ENCODE measurements around the gene TDRD9. TPM values are rescaled to one million over a fixed set of nuclear protein-coding genes. Genes with fewer than 3 reads are reported as not detected.
"Not testable (repeated sequence)": the region's sequence is repeated elsewhere in the genome, so short reads cannot be mapped to it uniquely, and the experiment has no call there.

The TDRD9 gene
- total RNA-seq, 1 donor from 2014 or later: 2.5 TPM

- intact Hi-C loops (cut with DNase I): no loop called here
- DNase-seq (ENCODE audit: missing footprints): no peak
- ATAC-seq: no peak
Observed at GRCh38 chr14:103960457-103961055, 32.3 kb downstream of the TDRD9 start.

- intact Hi-C loops (cut with DNase I): no loop called here
Observed at GRCh38 chr14:103961928-103962578, 33.8 kb downstream of the TDRD9 start.

GRCh38 chr14:103966631-103967030, 38.4 kb downstream of the TDRD9 start:
- no peak for ATAC-seq
- DNase-seq (ENCODE audit: missing footprints): no peak
- intact Hi-C loops (cut with DNase I): no loop called here

More at GRCh38 chr14:103961928-103962578, 33.8 kb downstream of the TDRD9 start:
- no peak for ATAC-seq
- DNase-seq (ENCODE audit: missing footprints): no peak

GRCh38 chr14:103969961-103970360, 41.7 kb downstream of the TDRD9 start:
- intact Hi-C loops (cut with DNase I): loop anchor here (5.0 to 10.0 kb wide), 2 partner anchors 33 to 165 kb away; no protein-coding TSS in a partner anchor
- DNase-seq (ENCODE audit: missing footprints) (no peak), ATAC-seq (peak; percentile 28)

GRCh38 chr14:103973354-103973753, 45.1 kb downstream of the TDRD9 start:
- intact Hi-C loops (cut with DNase I): loop anchor here (5.0 to 10.0 kb wide), 2 partner anchors 36 to 169 kb away; no protein-coding TSS in a partner anchor
- ATAC-seq (peak; percentile 39), DNase-seq (ENCODE audit: missing footprints) (no peak)

GRCh38 chr14:103974575-103974974, 46.3 kb downstream of the TDRD9 start:
- intact Hi-C loops (cut with DNase I): loop anchor here (5.0 to 10.0 kb wide), 2 partner anchors 37 to 170 kb away; no protein-coding TSS in a partner anchor
- DNase-seq (ENCODE audit: missing footprints): no peak
- no peak for ATAC-seq

- intact Hi-C loops (cut with DNase I): loop anchor here (5.0 kb wide), 1 partner anchor 408 kb away; no protein-coding TSS in a partner anchor
- not testable (repeated sequence) for ATAC-seq
- peak; percentile 74 for DNase-seq (ENCODE audit: missing footprints)
Observed at GRCh38 chr14:103980623-103981238, 52.5 kb downstream of the TDRD9 start.

GRCh38 chr14:103984196-103984595, 55.9 kb downstream of the TDRD9 start:
- intact Hi-C loops (cut with DNase I): loop anchor here (5.0 kb wide), 1 partner anchor 412 kb away; no protein-coding TSS in a partner anchor
- no peak for DNase-seq (ENCODE audit: missing footprints)
- ATAC-seq: no peak

GRCh38 chr14:103989034-103989433, 60.8 kb downstream of the TDRD9 start:
- ATAC-seq (no peak), DNase-seq (ENCODE audit: missing footprints) (no peak)
- intact Hi-C loops (cut with DNase I): no loop called here

GRCh38 chr14:103989964-103990363, 61.7 kb downstream of the TDRD9 start:
- DNase-seq (ENCODE audit: missing footprints): no peak
- intact Hi-C loops (cut with DNase I): no loop called here
- no peak for ATAC-seq

GRCh38 chr14:103994535-103995184, 66.4 kb downstream of the TDRD9 start:
- ATAC-seq (no peak), DNase-seq (ENCODE audit: missing footprints) (no peak)
- intact Hi-C loops (cut with DNase I): no loop called here

- ATAC-seq: no peak
- no peak for DNase-seq (ENCODE audit: missing footprints)
- intact Hi-C loops (cut with DNase I): no loop called here
Observed at GRCh38 chr14:103995876-103996275, 67.6 kb downstream of the TDRD9 start.

- DNase-seq (ENCODE audit: missing footprints): no peak
Observed at GRCh38 chr14:103997391-103997790, 69.1 kb downstream of the TDRD9 start.

GRCh38 chr14:103998027-103998426, 69.8 kb downstream of the TDRD9 start:
- DNase-seq (ENCODE audit: missing footprints) (no peak), ATAC-seq (no peak)
- intact Hi-C loops (cut with DNase I): no loop called here

More at GRCh38 chr14:103997391-103997790, 69.1 kb downstream of the TDRD9 start:
- no peak for ATAC-seq
- intact Hi-C loops (cut with DNase I): no loop called here

- DNase-seq (ENCODE audit: missing footprints) (no peak), ATAC-seq (no peak)
- intact Hi-C loops (cut with DNase I): no loop called here
Observed at GRCh38 chr14:103999795-104000440, 71.7 kb downstream of the TDRD9 start.

- ATAC-seq (peak; percentile 68), DNase-seq (ENCODE audit: missing footprints) (no peak)
- intact Hi-C loops (cut with DNase I): no loop called here
Observed at GRCh38 chr14:104001003-104001402, 72.7 kb downstream of the TDRD9 start.

GRCh38 chr14:104003616-104004015, 75.4 kb downstream of the TDRD9 start:
- DNase-seq (ENCODE audit: missing footprints) (no peak), ATAC-seq (no peak)
- intact Hi-C loops (cut with DNase I): no loop called here

GRCh38 chr14:104004849-104005248, 76.6 kb downstream of the TDRD9 start:
- DNase-seq (ENCODE audit: missing footprints) (no peak), ATAC-seq (no peak)
- intact Hi-C loops (cut with DNase I): no loop called here

- DNase-seq (ENCODE audit: missing footprints): no peak
- intact Hi-C loops (cut with DNase I): no loop called here
- ATAC-seq: no peak
Observed at GRCh38 chr14:104005489-104005888, 77.2 kb downstream of the TDRD9 start.
